ENCODE results near the gene MFRP.

Gene MFRP

DNA sequence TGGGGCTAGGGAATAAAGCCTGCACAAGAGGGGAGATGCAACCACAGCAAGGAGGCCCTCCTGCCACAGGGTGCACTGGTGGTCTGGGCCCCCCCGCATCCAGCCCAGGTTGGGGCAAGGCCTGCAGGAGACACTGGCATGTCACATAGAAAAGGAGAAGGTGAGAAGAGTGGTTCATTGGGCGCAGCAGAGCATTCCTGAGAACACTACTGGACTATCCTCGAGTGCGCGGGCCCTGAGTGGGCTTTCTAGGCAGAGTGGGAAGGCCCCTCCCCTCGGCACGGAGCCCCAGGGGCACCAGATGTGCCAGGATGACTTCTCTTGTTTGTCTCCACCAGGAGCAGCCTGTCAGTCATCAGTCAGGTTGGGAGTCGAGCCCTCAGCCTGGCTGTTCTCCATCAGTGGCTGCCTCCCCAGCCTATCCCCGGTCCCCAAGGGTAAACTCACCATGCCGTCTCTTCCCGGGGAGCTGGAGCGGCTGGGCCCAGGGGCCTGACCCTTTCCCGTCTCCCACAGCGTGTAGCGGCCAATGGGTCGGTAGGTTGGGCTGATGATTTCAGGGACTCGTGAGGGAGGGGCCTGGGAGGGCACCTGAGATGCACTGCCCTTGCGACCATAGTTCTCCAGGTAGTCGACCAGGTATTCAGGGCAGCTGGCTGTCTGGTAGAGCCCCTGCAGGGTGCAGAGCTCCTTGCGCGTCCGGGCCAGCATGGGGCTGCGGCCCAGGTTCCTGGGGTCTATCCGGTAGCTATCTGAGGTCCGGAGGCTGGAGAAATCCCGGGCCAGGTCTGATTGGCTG is 26.0 kb upstream of the MFRP start:
- DNase-seq: no peak

DNA sequence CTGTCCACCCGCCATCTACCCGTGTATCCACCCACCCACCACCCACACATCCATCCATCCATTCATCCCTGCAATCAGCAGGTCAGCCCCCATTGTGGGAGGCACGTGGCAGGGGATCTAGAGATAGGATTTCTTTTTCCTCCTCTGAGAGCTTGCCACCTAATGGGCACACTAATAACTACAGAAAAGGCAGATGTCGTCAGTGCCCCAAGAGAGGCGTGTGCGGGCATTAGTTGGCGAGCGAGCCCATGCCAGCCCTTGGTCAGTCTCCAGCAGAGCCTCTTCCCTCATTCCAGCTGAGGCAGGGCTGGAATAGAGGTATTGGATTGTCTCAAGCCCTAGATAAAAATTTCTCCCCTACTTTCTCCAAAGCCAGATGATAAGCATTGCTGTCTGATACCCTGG is 25.3 kb upstream of the MFRP start:
- DNase-seq: peak; percentile 29

DNA sequence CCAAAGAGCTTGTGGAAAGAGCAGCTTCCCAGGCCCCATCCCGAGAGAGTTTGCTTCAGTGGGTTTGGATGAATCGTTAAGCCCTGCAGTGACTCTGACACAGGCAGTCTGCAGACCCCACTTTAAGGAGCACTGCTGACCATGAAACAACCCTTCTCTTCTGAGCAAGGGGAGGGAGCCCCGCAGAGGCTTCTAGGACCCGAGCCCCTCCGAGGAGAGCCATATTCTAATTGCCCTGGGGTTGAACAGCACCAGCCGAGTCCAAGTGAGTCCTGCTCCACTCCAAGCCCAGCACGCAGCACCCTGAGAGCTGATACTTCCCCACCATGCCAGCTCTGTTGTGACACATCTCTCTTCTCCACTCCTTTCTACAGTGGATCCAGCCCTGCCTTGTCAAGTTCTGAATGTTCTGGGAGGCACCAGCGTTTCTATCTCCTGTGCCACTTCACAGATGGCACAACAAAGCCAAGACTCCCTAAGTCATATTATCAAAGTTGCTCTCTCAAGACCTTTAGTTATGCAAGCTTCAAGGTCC is 24.6 kb upstream of the MFRP start:
- no peak for DNase-seq

DNA sequence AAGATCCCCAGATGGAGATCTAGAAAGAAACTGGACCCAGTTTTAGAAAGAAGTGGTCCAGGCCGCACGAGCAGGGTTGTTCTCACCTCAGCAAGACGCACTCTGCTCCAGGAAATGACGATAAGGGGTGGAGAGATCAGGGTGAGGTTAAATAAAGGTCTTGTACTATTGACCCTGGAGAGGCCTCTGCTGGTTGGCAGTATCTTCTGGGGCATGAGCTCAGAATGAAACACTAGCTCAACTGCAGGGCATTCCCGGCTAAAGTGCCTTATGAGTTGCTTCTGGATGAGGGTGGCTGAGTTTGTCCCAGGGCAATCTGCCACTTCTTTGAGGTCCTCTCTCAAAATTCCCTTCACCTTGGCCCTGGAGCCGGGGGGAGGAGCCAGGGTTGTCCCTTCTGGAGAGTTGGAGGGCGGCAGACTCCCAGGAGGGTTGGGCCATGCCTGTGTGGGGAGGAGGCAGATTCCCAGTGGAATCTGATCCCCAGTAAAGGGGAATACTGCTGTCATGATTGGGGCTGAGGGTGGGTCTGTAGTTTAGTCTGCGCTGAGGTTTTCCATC is 24.1 kb upstream of the MFRP start:
- no peak for DNase-seq

DNA sequence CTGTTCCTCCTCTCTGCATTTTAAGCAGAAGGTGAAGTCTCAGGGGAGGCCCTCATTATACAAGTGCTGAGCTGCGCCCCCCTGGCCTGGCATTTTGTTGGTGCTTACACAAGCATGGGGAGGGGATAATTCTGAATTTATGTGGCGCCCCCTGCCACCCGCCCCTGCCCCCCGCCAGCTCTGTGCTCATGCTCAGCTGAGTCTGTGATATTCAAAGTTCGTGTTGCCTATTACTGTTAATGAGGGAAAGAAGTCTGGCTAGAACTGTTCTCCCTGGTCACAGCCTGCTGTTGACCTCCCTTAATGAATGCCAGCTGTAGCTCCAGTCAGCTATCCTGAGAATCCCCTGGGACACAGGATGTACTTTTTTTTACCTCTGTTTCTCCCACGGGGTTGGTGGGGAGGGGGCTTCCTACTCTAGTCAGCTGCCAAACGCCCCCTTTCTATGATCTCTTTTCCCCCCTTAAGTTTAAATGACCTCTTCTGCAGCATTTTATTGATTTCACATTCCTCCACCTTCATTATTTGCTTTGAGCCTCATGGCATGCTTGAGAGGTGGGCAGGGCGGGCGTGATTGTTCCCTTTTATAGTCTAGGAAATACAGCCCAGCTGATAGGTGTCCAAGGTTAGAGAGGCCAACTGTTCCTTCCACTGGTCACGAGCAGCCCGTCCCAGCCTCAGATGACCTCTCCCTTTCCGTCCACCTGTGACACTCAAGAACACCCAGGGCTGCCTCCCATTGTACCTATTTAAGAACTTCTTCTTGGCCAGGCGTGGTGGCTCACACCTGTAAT is 22.8 kb upstream of the MFRP start:
- no peak for DNase-seq

DNA sequence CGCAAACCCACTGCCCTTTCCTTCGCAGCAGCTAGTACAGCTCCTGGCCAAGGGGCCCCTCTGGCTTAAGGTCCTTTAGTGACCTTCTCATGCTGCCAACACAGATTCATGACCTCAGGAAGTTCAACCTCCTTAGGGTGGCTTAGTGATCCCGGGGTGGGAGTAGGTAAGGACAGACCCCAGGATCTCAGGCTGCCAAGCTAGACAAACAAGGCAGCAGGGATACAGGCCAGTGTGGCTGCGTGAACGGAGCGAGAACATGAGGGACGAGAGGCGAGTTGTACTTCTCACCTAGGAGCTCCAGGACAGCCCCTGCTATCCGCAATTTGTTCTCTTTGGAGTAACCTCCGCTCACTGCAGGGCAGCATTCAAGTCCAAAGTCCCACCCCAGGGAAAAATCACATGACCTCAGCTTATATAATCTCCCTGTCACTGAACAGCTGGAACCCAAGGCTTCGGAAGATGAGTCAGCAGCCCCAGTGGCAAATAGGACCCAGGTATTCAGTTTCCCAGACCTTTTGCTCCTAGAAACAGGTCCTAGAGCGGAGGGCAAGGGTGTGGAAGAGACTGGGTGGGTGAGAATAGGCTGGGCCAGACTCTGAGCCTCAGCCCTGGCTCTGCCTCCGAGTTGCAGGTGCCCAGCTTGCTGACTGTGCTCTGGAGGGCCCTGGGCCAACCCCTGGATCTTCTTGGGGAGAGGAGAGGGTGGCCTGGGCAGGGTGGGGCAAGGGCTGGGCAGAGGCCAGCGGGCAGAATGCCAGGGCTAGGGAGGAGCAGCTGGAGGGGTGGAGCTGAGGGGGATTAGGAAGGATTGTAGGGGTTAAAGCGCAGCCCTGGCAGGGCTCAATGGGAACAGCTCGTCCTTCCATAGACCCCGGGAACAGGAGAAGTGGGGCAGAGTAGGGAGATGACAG is 21.9 kb upstream of the MFRP start:
- DNase-seq: no peak

DNA sequence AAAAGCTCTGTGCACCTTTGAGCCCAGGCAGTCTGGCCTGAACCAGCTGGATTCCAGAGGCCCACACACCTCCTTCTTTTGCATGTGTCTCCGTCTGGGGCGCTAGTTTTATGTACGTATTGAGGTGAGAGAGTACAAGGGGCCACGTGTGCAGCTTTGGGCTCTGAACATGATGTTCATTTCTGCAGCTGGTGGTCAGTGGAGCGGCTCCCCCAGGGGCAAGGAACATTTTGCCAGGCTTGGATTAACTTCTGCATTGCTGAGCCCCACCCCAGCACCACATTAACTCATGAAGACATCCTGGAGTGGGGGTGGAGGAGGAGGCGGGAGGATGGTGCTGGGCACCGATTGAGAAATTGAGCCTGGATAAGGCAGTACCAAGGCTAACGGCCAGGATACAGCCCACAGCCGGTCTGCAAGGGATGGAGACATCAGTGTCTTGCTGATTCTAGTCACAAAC is 21.2 kb upstream of the MFRP start:
- peak; percentile 24 for DNase-seq

DNA sequence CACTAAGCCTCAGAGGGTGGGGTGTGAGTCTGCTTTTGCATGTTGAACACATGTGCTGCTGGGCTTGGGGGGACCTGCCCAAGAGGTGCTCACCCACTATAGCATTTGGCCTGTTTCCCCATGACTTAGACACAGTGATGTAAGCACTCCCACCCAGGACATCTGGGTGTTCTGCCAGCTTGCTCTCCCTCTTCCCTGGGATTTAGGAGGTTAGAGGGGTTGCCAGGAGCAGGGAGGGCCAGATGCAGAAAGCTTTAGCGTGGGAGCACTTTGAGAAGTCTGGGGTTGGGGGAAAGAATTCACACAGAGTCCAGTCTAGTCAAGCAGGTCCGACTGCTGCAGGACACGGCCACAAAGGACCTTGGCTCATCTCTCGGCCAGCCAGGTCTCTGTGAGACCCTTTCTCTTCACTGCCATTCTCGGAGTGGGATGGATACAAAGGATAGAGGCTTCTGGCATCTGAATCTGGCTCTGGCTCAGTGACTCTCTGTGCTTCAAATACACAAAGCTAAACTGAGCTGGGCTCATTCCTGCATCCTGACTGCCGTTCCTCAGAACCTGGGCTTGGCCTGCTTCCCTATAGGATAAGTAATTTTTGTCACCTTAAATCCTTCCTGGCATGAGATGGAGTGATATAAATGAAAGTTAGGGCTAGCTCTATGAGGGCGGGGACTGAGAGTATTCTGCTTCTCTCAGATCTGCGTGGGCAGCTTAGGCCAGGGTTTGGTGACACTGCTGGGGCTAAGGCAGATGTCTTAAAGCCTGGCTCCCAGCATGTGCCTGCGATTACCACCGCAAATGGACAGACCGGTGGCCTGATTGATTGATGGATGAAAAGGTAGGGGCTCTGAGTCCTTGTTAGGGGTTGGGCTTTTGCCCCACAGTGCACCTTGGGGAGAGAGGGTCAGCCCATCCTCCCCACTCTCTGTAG is 20.4 kb upstream of the MFRP start:
- no peak for DNase-seq

DNA sequence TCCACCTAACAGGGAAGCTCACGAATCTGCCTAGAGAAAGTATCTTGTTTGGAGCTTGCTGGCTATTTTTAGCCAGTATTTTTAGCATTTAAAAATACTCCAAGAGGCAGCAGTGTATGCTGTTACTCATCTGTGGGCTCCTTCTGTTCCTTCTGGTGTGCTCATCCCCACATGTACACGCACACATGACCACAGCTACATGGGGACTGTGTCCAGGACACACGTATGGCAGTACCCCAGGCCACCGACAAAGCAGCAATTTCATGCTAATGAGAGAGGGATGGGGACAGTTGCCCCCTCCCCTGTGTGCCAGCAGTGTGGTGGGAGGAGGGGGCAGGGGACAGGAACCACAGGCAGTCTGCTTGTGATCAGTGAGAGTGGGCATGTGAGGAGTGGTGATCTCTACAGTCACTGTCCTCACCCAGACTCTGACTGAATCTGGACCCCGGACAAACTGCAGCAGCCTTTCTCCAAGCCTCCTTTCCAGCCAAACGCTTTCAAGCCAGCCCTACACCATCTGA is 18.6 kb upstream of the MFRP start:
- DNase-seq: peak; percentile 49

DNA sequence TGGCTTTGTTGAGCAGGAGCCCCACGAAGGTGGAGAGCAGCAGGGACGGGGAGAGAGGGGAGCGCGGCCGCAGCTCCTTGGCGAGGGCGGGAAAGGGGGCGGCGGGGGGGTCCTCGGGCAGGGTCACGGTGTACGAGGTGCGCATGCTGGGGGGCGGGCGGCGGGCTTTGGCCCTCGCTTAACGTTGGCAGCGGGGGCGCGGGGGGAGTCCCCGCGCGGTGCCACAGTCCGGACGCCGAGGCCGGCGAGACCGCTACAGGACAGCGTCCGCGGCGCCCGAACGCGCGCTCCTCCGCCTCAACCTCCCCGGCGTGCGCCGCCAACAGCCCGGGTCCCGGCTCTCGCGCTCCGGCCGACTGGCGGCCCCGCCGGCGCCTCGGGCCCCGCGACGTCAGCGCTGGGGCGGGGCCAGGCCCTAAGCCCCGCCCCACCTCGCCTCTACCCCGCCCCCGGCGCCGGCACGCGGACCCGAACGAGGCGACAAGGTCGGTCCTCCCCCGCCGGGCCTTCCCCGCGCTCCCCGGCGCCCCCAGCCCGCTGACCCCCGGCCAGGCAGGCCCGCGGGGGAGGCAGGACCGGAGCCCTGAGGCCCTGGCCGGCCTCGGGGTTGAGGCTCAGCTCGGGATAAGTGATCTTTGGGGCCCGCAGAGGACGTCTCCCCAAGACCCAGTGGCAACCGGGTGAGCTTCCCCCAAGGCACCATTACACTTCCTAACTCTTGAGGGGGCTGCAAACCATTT is 17.5 kb upstream of the MFRP start:
- peak; percentile 65 for DNase-seq

DNA sequence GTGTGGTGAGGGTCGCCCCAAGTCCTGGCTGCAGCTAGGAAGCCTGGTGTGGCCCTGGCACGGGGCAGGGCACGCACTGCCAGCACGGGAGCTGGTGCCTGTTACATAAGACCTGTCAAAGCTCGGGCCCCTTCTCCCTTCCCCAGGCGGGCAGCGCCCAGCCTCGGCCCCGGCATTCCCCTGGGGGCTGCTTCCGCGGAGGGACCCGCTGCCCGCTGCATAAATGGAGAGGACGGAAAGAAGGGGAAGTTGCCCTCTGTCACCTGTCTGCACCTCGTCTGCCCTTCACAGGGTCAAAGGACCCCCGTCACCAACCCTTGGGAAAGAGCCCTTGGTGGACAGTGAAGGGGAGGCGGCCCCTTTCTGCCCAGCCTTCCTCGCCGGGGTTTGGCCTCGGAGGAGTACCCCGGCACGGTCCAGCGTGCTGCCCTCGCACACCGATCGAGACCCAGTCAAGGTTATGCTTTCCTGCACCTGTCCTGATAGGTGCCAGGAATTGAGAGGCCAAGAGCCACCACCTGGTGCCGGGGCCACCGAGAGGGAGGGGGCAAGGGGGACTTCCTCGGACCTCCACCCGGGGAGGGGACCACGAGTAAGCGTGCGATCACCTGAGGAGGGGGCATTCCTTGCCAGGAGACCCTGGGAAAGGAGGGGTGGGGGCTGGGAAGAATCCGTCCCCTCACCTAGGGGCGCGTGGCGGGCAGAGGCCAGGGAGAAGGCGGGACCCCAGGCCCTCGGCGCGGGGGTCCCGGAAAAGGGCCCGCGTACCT is 16.8 kb upstream of the MFRP start:
- DNase-seq: no peak

DNA sequence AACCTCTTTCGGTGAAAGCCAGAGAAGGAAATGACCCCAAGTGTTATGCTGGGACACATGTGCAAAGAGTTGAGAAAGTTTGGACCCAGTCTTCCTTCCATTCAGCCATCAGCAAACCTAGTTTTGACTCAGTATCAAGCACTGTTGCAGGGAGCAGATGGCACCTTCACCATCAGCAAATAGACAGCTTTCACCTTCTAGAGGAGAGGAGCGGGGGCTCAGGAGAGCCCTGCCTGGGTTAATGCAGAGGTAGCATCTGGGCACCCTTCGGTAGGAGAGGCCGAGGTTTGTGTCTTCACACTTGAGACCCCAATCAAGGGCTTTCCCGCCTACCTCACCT is 16.2 kb upstream of the MFRP start:
- no peak for DNase-seq

DNA sequence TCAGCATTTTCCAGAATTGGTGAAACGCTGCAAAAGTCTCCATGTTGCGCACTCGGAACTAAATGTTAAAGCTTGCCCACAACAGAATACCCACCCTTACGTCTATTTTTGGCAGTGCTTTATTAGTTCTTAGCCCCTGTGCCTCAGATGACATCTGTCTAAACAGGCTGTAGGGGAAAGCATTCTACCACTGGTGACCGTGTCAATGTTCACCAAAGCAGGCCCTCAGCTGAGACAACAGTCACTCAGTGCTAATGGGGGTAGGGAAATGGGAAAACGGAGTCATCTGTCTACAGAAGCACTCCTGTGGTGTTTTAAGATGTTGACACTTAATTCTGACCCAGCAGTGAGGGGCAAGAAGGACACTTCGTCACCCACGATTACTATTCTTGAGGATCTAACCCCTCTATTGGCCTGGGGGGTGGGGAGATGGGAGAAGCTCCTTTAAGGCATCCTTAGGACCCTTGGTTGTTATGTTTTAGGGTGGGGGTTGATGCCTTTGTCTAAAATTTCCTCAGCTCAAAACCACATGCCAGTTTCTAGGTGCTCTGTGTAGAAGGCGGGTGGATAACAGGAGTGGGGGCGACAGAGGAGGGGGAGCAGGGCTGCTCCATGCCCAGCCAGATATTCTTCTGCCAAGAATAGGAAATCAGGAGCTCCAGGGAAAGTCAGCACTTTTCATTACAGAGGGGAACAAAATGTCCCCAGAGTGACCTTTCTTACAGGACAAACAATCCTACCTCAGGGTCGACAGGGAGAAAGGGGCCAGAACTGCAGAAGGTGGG is 15.6 kb upstream of the MFRP start:
- peak; percentile 54 for DNase-seq

DNA sequence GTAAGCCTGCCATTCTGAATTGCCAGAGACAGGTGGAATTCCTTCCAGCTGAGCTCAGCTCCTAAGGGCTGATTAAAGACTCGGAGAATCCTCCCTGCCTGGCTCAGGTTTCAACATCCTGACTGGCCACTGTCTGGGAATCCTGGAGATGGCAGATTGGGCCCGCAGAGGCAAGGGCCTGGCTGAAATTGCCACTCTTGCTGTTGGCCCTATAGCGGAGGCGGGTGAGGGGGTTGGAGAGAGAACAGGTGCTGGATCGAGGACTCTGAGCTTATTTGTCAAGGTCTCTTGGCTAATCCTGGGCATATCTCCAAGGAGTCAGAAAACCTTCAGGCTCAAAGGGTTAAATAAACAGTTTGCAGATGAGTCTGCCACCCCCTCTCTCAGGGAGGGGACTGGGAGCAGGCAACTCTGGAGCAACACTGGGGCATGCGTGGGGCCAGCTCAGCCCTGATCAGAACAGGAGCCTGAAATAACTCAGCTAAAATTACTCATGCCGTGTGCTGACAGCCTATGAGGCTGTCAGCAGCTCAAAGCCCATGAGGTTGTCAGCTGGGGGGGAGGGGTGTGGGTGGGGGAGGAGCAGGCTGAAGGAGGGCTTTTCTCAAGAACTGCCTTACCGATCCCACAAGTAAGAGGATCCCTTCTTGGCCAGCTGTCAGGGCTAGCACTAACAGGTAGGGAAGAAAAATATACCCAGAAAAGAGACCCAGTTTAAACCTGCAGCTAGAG is 14.7 kb upstream of the MFRP start:
- peak; percentile 87 for DNase-seq

DNA sequence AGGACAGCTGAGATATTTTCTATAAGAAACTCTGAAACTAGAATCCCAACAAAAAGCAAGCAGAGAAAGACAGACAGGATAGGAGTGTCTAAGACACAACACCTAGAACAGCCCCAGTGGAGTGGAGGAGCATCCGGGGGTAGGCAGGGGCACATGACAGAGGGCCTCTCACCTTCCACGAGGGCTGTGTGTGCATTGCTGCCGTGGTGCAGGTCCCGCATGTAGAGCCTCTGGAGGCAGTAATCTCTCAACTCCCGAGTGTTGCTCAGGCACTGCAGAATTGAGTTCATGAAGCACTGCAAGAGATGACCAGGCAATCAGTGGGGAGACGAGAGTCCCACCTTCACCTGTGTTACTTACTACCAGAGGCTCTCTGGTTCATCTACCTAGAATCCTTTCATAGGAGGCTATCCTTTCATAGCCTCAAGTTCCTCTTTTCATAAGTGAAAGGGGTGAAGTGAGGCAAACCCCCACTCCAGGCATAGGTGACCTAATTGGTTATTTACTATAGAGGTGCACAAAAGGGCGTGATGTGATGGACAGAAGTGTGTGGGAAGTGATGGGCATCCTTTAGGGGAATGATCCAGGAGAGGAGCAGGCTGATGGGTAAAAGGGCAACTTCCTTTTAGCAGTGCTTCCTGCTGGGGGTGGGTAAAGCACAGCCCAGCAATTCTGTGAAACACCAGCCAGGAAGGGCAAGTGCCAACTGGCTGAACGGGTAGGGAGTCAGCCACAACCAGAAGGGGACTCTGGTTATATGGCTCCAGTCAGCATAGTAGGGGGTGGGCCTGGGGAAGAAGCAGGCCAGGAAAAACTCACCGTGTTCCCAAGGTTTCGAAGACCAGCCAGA is 13.1 kb upstream of the MFRP start:
- peak; percentile 47 for DNase-seq

DNA sequence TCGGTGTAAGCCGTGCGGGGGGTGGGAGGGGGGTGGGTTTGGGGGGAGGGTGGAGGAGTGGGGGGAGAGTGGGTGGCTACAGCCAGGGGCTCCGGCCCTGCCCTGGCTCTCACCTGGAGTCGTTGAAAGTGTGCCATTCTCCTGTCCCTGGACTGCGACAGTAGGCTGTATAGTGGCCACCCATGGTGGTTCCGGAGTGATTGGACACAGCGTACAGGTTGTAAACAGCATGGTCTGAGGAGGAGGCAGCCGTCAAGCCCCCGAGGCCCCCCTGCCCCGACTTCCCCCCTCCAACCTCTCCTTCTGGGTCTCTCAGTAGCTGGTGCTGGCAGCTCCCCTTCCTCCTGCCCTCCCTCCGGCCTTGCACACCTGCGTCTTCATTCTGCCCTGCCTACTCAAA is 10.6 kb upstream of the MFRP start:
- no peak for DNase-seq

Measured in inflammatory macrophage treated with lipopolysaccharide for 4 hours (primary cell).